ENCODE results near the gene KCNF1.

Gene KCNF1

GRCh38 chr2:10918661-10919409 lies 7.1 kb downstream of the KCNF1 start:
- TF ChIP-seq TAF1 (IDR thresholded peaks at IDR 0.05; ENCODE audit: borderline replicate concordance, insufficient read depth, low read length) (no peak), POLR2AphosphoS5 (IDR thresholded peaks at IDR 0.05; ENCODE audit: low read depth, low read length) (no peak), REST (IDR thresholded peaks at IDR 0.05; ENCODE audit: insufficient read depth in 1 of 2, low read depth in 2 of 2, low read length in 2 of 2) (no peak), SIN3A (IDR thresholded peaks at IDR 0.05; ENCODE audit: borderline replicate concordance, insufficient read depth, low read length) (no peak), FOXP2 (optimal IDR thresholded peaks at IDR 0.05; ENCODE audit: borderline replicate concordance, extremely low read depth, extremely low read length, insufficient read depth) (no peak)

GRCh38 chr2:10919410-10919770 lies 7.7 kb downstream of the KCNF1 start:
- TF ChIP-seq POLR2AphosphoS5 (IDR thresholded peaks at IDR 0.05; ENCODE audit: low read depth, low read length) (no peak), REST (IDR thresholded peaks at IDR 0.05; ENCODE audit: insufficient read depth in 1 of 2, low read depth in 2 of 2, low read length in 2 of 2) (no peak), FOXP2 (optimal IDR thresholded peaks at IDR 0.05; ENCODE audit: borderline replicate concordance, extremely low read depth, extremely low read length, insufficient read depth) (no peak), SIN3A (IDR thresholded peaks at IDR 0.05; ENCODE audit: borderline replicate concordance, insufficient read depth, low read length) (no peak), TAF1 (IDR thresholded peaks at IDR 0.05; ENCODE audit: borderline replicate concordance, insufficient read depth, low read length) (no peak)

- TF ChIP-seq FOXP2 (optimal IDR thresholded peaks at IDR 0.05; ENCODE audit: borderline replicate concordance, extremely low read depth, extremely low read length, insufficient read depth) (no peak), TAF1 (IDR thresholded peaks at IDR 0.05; ENCODE audit: borderline replicate concordance, insufficient read depth, low read length) (no peak), REST (IDR thresholded peaks at IDR 0.05; ENCODE audit: insufficient read depth in 1 of 2, low read depth in 2 of 2, low read length in 2 of 2) (no peak)
Measured at GRCh38 chr2:10919771-10920621, 8.3 kb downstream of the KCNF1 start.

GRCh38 chr2:10920764-10921388 lies 9.1 kb downstream of the KCNF1 start:
- TF ChIP-seq FOXP2 (optimal IDR thresholded peaks at IDR 0.05; ENCODE audit: borderline replicate concordance, extremely low read depth, extremely low read length, insufficient read depth), result no peak
- no peak for TF ChIP-seq TAF1 (IDR thresholded peaks at IDR 0.05; ENCODE audit: borderline replicate concordance, insufficient read depth, low read length)
- no peak for TF ChIP-seq POLR2AphosphoS5 (IDR thresholded peaks at IDR 0.05; ENCODE audit: low read depth, low read length)
- TF ChIP-seq SIN3A (IDR thresholded peaks at IDR 0.05; ENCODE audit: borderline replicate concordance, insufficient read depth, low read length), result no peak
- no peak for TF ChIP-seq REST (IDR thresholded peaks at IDR 0.05; ENCODE audit: insufficient read depth in 1 of 2, low read depth in 2 of 2, low read length in 2 of 2)
